Kidney (tissue), 14 donors: ENCODE data around the gene OTOS. TPM values are rescaled to one million over a fixed set of nuclear protein-coding genes. Genes with fewer than 3 reads are reported as not detected.

Experiments used
- DNase-seq, 5 donors: peaks; one replicate each; pipeline ENCODE4 v3.0.0-alpha.2; 2013 to 2020
- FAIRE-seq: peaks from 2 replicates; lab custom pipeline; 2012; peaks lifted over from hg19 to GRCh38; lab: Jason Lieb, UNC
- H3K27ac ChIP-seq, 2 donors: one replicate each; pipeline ENCODE4 v1.7.0; 2013; ENCODE audit warnings: low read depth in 2 of 2, low read length in 2 of 2, inconsistent platforms in 1 of 2
- H3K27me3 ChIP-seq: one replicate; pipeline ENCODE4 v1.7.1; 2013; ENCODE audit warnings: low read length, inconsistent platforms; ENCODE audit not compliant: control insufficient read depth, insufficient read depth
- H3K36me3 ChIP-seq, 3 donors: one replicate each; pipeline versions ENCODE4 v1.7.0 to v1.7.1; 2013; ENCODE audit warnings: low read length in 3 of 3, control low read depth in 1 of 3, inconsistent platforms in 1 of 3; ENCODE audit not compliant: insufficient read depth in 3 of 3, control insufficient read depth in 2 of 3
- H3K4me1 ChIP-seq, 3 donors: one replicate each; pipeline versions ENCODE4 v1.7.0 to v1.7.1; 2013; ENCODE audit warnings: low read length in 3 of 3, inconsistent platforms in 1 of 3, low read depth in 1 of 3; ENCODE audit not compliant: control insufficient read depth in 2 of 3, insufficient read depth in 2 of 3
- H3K4me3 ChIP-seq, 3 donors: one replicate each; pipeline versions ENCODE4 v1.7.0 to v1.8.1; 2013; ENCODE audit warnings: low read length in 3 of 3, control low read depth in 1 of 3, inconsistent platforms in 1 of 3
- H3K9ac ChIP-seq, 3 donors: one replicate each; pipeline versions ENCODE4 v1.7.0 to v1.7.1; 2013; ENCODE audit warnings: low read length in 3 of 3, control low read depth in 1 of 3, inconsistent platforms in 1 of 3
- H3K9me3 ChIP-seq, 3 donors: one replicate each; pipeline versions ENCODE4 v1.7.0 to v1.7.1; 2013; ENCODE audit warnings: low read length in 3 of 3, control low read depth in 1 of 3, inconsistent platforms in 1 of 3; ENCODE audit not compliant: control insufficient read depth in 2 of 3, insufficient read depth in 1 of 3
- CTCF ChIP-seq: IDR thresholded peaks from 3 replicates; pipeline ENCODE4 v1.5.1; 2012; ENCODE audit warnings: mild to moderate bottlenecking, moderate library complexity, borderline replicate concordance; ENCODE audit not compliant: insufficient read depth; ENCODE audit errors: extremely low read depth
- intact Hi-C: fragments of 100-400 bp; cut with DNase I; formaldehyde crosslinking; loops from one replicate; pipeline ENCODE4 v1.11.1; 2022
- polyA plus RNA-seq: library from polyadenylated mRNA; stranded (reverse); fragments of 350-450 nt; fragmentation: Illumina TruSeq; extraction: RNeasy Lipid Tissue Mini Kit (QIAGEN cat#74804); gene quantifications from one replicate; pipeline ENCODE4 v1.2.3, GENCODE V29; 2014; ENCODE audit warnings: low read depth, low replicate concordance; ENCODE audit not compliant: insufficient read depth
- total RNA-seq: library from RNA; stranded (reverse); fragmentation: NEBNext Ultra II Directional; extraction: Animal tissue kit (Norgen Biotek cat#: 25700); gene quantifications from one replicate; pipeline ENCODE4 v1.2.1, GENCODE V29; 2021
- donor health status: control.
- donor health status: control.
- donor health status: control.
- donor health status: control.
- donor health status: control.
- donor health status: DM: yes; HTN: yes; CAD: no.
- donor health status: Normal renal cell carcinoma (clear cell type).

OTOS gene
- total and polyA plus RNA-seq, 2 donors from 2014 or later, result 1.5 to 4.6 TPM

- intact Hi-C loops, result no loop called here
- H3K9ac ChIP-seq, result no peak overlapping the region
- H3K9me3 ChIP-seq, result peaks cover 0 to 5% (median 0%) of the 10 kb centered on the region in 3 donors
- FAIRE-seq, result no peak
- peak overlapping the region in 1 of 3 donors; percentile 37 for H3K4me3 ChIP-seq
- no peaks in the 10 kb centered on the region for H3K27me3 ChIP-seq
- H3K36me3 ChIP-seq, result no peaks in the 10 kb centered on the region
- no peaks in the 10 kb centered on the region for H3K4me1 ChIP-seq
- no peak overlapping the region for H3K27ac ChIP-seq
- TF ChIP-seq CTCF, result no peak
- no peak for DNase-seq
Observed at GRCh38 chr2:240147911-240148587, 7.6 kb upstream of the OTOS start.

GRCh38 chr2:240147382-240147781 is 6.9 kb upstream of the OTOS start:
- Histone ChIP-seq H3K9ac (peak overlapping the region in 1 of 3 donors; percentile 18), H3K9me3 (peaks cover 0 to 5% (median 0%) of the 10 kb centered on the region in 3 donors), H3K4me1 (no peaks in the 10 kb centered on the region), H3K27ac (no peak overlapping the region), H3K27me3 (no peaks in the 10 kb centered on the region), H3K36me3 (no peaks in the 10 kb centered on the region), H3K4me3 (peak overlapping the region in 1 of 3 donors; percentile 37)
- FAIRE-seq (no peak), DNase-seq (no peak)
- no peak for TF ChIP-seq CTCF
- intact Hi-C loops, result no loop called here

GRCh38 chr2:240146627-240147278 is 6.3 kb upstream of the OTOS start:
- Histone ChIP-seq H3K9me3 (peaks cover 0 to 5% (median 0%) of the 10 kb centered on the region in 3 donors), H3K27me3 (no peaks in the 10 kb centered on the region), H3K4me1 (no peaks in the 10 kb centered on the region), H3K27ac (no peak overlapping the region), H3K36me3 (no peaks in the 10 kb centered on the region), H3K9ac (no peak overlapping the region), H3K4me3 (no peak overlapping the region)
- FAIRE-seq (no peak), DNase-seq (peak in 1 of 5 donors; percentile 72)
- no peak for TF ChIP-seq CTCF
- intact Hi-C loops, result no loop called here
